Measurements from ENCODE around the gene WWTR1. TPM values are rescaled to one million over a fixed set of nuclear protein-coding genes. Genes with fewer than 3 reads are reported as not detected.

Gene WWTR1
- polyA plus RNA-seq, 5 donors, result 69.2 to 127 (median 107) TPM

DNA sequence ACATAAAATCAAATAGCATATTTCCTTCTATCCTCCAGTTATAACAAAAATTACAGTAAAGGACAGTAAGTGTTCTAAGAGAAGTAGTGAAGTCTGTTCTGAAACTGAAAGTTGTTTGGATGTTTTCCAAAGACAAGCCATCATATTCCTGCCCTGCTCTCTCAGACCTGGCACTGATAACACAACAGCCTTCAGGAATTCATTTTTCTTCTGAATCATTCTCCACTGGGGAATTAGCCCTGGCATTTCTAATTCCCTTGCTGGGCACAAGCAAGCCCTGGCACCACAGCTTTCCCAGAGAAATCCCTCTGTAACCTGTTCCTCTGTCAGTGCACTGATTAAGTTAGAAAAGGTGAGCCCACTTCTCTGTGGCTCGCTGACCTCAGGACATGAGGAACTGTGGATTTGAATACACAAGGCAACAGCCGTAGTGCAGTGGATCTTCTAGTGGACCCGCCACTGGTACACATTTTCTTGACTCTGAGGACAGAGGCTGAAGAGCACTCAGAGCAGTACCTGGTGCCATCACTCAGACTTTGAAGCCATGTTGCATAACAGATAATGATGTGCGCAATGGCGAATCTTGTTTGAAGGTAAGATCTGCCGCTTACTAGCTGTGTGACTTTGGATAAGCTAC, 61.6 kb downstream of the WWTR1 start:
- DNase-seq, result no peak

DNA sequence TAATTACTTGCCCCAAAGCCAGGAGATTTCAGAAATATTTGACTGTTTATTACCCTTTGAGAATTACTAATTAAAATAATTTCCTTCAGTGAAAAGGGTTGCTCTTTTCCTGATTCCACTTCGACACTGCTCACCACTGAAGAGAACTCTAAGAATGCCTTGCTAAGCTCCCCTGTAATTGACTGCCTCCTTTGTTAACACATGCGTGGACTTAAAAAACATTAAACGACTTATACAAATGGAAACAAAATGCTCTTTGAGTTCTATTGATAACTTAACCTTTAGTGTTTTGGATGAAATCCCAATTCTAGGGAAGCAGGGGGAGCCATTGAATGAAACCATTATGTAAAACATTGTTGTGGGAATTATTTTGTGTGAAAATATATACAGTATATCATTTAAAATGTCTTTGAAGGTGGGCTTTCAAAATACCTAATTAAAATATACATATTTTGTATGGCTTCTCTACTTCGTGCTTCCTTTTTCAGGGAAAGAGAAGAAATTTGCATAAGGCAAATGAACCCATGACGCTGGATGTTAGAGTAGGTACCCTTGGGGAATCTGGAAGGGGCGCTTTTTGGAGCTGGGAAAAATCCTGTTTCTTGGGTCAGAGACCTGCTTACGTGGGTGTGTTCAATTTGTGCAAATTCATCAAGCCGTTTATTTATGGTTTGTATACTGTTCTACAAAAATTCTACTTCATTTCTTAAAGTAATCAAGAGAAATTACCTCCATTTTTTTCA, 64.2 kb downstream of the WWTR1 start:
- no peak for DNase-seq

DNA sequence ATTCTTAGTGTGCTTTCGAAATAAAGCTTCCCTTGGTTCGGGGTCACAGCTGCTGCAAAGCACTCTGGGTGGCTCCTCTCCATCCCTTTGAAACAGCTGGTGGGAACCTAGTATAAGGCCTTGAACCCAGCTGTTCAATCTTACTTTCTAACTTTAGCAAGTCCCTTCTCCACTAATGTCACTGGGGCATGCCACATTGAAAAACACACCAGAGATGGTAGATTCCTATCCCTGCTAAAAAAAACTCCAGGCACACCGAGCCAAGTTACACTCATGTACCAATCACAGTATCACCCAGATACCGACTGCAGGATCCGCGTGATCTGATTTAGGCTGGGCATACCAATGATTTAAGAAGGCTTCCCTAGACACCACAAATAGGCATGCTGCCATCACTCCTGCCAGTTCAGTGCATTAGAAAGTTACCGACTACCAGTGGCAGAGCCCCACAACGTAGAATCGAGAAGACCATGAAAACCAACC, 65.0 kb downstream of the WWTR1 start:
- DNase-seq, result no peak

DNA sequence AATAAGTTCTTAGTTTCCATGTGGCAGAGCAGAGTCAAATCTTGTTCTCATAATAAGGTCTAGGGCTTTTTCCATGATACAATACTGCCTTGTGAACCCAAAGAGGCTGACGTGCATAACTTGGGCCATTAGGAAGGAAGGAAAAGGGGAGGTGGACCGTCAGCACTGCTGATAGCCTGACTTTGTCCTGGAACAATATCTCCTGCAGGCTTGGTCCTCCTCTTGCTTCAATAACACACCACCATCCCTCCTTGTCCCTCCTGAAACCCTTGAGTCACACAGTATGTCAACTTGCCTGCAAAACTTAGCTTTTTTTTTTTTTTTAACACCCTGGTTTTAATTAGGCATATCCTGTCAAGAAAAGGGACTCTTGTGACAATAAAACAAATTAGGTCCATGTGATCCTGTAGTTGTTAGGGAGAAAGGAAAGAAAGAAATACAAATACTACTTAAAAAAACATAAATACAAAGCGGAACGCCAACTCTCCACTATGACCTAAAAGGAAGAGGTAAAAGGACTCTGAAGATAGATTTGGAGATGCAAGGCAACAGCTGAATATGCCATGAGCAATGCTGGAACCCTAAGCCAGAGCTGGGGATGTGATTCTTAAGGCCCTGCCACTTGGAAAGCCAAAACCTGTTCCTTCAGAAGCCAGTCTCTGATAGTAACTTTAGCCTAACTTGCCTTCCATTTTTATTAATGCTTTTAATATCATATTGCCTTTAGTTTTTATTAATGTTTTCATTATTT, 67.0 kb downstream of the WWTR1 start:
- no peak for DNase-seq

DNA sequence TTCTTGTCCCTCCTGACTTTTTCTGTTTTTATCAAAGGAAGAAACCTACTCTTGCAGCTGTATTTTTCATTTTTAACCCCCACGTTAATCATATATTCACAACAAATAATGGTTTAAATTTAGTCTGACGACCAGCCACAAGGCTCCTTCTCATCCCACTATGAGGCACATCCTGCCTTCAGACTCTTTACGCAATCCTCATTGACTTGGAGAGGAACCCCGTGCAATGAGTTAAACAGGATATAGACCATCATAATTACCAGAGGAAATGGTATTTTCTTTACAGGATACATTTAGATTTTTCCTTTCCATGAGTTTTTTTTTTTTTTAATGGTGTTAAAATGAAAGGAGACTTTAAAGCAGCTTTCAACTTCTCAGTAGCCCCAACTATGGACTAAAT, 68.5 kb downstream of the WWTR1 start:
- DNase-seq, result peak in 1 of 2 donors; percentile 64

DNA sequence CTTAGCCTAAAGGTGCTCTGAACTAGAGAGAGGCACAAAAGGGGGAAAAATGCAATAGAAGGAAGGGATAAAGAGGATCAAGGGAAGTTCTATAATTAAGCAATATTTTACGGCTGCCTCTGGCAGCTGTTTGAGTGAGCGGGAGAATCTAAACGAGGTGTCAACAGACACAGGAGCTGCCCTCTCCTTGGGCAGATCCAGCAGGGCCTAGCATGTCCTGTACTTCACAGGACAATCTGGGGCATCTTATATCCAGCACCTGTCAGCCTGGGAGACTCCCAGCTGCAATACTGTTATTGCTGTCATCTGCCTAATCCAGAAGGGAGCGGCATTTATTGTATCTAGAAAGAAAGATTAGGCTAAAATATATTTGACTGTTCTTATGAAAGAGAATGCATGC, 68.9 kb downstream of the WWTR1 start:
- DNase-seq, result no peak

DNA sequence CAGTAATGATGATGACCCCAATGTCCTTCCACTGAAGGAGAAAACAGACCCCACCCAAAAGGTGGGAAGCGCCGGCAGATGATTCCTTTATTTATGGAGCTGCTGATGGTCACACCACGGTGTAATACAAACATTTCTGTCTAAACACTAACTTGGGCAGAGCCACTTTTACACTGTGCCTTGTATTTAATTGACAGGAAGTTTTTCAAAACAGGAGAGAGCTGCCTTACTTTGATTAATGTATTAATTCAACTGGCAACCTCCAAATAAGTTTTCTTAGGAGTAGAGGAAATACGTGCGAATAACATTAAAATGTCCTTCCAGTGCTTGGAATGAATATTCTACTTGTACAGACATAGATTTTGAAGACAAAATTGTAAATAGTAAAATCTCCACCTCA, 70.4 kb downstream of the WWTR1 start:
- DNase-seq, result no peak

DNA sequence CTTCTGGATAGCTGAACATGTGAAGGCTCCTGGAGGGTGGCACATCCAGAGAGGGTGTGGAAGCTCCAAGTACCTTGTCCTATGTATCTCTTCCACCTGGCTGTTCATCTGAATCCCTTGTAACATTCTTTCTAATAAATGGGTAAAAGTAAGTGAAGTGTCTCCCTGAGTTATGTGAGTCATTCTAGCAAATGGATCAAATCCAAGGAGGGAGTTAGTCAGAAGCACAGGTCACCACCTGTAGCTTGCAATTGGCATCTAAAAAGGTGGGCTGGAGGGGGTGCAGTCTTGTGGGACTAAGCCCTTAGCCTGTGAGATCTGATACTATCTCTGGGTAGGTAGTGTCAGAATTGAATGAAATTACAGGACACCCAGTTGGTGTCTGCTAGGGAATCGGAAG, 71.0 kb downstream of the WWTR1 start:
- DNase-seq, result no peak

DNA sequence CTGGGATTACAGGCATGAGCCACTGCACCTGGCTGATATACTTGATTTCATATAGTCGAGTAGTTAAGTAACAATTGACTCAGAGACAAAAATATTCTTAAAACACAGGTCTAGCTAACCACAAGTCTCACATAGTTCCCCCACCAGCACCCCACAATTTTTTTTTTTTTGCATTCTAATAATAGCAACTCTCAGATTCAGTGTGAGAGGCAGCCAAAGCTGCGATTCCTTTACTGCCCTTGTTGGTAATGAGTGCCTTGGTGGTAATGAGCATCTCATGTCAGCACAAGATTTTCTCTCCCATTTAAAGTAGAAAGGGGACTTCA, 72.5 kb downstream of the WWTR1 start:
- no peak for DNase-seq

DNA sequence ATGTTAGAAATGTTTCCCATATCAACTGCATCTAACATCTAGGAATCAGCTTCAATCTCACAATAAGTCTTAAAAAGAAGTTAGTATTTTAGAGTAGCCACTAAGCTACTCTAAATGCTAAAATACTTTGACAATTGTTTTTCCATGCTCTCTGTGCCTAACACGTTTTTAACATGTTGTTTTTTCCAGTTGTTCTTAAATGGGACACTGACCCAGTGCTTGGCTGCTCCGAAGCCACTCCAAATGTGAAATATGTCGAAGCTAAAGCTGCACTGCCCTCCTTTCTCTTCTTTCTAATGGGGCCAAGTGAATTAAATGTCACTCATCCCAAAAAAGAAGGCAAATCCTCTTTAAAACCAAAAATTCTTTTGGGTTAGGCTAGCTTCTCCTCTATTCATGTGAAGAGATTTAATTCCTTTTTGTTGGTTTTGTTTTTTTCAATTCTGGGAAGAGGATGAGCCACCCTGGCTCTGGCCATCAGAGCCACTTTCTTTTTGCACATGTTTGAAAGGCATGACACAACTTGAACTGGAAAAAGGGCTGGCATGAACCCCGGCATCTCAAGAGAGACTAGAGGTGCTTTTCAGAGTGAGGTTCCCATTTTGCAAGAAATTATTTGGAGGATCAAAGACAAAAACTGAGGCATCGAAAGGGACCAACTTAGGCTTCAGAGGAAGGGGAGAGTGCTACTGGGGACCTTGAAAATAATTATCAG, 73.7 kb downstream of the WWTR1 start:
- DNase-seq, result no peak

DNA sequence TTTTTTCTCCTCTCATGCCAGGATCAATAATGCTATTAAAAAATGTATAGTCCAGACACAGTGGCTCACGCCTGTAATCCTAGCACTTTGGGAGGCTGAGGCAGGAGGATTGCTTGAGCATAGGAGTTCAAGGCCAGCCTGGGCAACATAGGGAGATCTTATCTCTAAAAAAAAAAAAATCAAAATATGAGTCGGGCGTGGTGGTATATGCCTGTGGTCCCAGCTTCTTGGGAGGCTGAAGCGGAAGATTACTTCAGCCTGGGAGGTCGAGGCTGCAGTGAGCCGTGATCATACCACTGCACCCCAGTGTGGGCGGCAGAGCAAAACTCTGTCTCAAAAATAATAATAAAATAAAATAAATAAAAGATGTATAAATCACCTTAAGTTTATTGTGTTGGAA, 75.4 kb downstream of the WWTR1 start:
- no peak for DNase-seq

DNA sequence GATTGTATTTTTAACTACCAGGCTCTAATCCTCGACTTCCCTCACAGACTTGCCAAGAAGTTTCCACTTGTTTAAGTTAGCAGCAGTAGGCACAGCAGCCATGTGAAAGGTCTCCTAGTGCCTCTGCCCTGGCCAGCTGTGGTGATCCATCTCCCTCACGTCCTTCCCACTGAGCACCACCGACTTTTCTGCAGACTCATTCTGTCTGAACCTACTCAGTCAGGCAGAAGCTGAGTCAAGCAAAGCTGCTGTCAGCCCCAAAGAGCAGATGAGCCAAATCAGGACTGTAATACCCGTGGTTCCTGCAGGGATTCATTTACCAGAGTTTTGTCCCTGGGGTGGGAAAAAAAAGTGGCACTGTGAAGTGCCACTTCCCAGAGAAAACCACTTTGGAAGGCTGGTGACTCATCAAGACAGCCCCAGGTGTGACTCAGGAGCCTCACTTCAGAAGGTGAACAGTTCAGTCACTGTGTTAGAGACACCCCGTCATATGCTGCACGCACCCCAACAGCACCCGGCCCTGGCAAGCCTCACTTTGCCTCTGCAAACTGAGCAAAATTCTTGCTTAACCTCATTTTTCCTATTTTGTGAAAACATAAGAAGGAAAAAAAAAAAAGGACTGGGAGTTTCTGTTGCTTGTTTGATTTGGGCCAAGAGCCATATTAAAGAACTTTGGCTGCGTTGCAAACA, 76.0 kb downstream of the WWTR1 start:
- no peak for DNase-seq

DNA sequence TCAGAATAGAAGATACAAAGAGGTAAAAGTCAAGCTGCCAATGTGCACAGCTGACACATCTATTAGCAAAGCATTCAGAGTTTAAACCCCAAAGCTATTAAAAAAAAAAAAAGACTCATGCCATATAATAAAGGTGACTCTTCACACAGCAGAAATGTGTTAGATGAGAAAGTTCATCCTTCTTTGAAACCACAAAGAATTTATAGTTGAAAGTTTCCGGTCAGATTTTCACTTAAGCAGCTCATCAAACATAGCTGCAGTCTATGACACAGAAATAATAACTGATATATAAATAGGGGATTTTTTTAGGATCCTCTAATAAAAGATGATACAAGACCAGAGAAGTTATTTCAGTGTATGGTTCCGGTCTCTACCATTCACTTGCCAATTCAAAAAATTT, 76.6 kb downstream of the WWTR1 start:
- DNase-seq, result no peak

DNA sequence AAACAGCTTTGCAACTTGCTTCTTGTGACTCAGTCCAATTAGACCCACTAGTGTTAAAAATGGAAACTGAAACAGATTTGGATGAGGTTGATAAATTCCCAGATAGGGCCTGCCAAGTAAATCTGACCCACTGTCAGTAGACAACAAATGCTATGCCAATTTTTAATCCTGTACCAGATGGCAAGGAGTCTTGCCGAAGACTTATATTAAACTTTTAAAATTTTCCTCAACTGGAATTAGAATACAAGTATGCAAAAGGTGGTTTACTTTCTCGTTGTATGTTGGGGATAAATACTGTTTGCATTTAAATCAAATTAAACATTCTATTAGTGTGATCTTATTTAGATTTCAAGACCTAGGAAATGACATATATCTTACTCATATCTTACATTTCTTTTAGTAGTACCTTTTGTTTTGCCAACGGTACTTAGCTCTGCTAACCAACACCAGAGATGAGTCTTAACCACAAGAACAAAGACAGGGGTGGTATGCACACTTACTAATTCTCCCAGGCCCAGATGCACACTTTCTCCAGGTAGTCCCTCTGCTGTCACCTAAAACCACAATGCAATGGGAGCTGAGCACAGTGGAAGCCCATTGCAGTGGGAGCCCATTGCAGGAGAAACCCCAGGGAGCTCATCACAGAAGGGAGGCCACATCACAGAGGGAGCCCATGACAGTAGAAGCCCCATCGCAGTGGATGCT, 77.8 kb downstream of the WWTR1 start:
- no peak for DNase-seq

DNA sequence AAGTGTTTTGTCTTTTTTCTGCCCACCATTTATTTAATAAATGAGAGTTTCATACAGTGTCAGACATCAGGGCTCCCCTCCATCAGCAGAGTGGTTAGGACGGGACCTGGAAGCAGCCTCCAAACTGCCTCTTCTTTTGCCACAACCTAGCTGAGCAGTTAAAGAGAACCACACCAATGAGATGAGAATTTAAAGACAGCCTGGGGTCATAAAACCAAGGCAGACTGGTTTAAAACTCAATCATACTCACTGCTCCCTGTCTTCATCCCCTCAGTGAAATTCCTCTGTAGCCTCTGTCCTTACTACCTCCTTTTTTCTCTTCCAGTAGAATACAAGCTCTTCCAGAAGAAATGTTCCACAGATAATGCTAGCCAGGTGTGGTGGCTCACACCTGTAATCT, 78.7 kb downstream of the WWTR1 start:
- DNase-seq, result no peak

DNA sequence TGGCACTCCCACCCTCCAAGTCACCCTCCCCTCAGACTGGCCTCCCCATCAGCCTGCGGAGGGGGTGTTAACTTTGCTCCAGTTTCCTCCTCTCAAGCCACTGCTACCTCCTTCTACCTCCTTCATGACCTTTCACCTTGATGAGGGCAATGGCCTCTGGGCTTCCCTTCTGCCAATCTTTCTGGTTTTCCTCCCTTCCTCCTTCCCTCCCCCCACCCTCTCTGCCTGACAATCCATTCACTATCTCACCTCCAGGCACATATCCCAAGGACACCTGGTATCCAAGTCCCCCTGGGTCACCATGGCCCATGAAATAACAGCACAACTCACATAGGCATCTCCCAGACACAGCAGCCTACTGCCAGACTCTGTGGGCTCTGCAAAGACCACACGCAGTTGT, 80.0 kb downstream of the WWTR1 start:
- DNase-seq, result no peak

DNA sequence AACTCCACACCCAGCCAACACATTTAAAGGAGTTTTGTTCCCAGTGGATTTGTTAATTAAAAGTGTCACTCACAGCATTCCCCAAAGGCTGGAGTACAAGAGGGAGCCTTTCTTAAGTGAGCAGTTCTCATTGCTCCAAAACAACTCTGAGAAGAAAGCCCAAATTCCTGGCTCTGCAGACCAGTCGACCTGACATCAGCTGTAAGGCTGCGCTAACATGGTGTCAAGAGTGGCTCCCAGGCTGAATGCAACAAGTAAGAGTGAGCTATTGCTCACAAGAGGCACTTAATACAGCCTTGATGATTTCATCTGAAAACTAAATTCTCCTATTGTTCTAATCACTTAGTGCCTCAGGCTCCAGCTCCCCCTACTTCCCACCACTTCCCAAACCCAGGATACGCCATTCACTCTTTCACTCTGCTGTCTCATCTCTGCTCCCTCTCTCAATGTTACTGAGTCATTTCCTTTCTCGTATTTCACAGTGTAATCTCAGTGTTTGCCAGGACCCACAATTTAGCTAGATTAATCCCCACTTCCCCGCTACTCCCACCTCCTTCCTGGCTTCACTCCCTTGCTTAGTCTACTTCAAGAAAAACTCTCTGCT, 81.8 kb downstream of the WWTR1 start:
- peak in 1 of 2 donors; percentile 55 for DNase-seq

DNA sequence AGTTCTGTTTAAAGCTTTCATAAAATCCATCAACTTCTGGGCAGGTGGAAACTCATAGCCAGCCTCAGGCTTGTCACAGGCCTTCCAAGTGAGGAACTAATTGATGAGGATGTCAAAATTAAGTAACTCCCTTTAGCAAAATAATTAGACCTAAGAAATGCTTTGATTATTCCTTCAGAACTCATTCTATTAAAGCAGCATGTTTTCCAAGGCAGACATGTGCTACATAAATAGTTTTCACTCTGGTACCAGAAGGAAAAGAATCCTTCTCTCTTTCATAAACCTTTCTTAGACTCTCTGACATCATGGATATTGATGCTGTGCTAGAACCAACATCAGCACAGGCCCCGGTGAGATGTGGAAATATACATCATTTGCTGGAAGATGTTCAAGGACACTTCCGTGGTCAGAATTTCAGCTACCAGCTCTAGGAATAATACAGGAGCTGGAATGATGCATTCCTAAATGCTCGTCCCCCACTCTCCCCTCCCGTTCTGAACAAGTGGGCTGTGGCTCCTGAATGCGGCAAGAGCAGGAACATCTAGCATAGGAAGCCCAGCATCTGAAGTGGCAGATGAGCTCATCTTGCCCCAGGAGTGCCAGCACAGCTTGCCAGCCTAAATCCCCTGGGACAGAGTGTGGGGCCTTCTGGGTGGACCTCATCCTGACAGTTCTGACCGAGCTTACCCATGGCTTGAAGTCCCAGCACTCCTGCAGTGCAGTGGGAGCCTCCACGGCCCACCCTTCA, 82.4 kb downstream of the WWTR1 start:
- no peak for DNase-seq

DNA sequence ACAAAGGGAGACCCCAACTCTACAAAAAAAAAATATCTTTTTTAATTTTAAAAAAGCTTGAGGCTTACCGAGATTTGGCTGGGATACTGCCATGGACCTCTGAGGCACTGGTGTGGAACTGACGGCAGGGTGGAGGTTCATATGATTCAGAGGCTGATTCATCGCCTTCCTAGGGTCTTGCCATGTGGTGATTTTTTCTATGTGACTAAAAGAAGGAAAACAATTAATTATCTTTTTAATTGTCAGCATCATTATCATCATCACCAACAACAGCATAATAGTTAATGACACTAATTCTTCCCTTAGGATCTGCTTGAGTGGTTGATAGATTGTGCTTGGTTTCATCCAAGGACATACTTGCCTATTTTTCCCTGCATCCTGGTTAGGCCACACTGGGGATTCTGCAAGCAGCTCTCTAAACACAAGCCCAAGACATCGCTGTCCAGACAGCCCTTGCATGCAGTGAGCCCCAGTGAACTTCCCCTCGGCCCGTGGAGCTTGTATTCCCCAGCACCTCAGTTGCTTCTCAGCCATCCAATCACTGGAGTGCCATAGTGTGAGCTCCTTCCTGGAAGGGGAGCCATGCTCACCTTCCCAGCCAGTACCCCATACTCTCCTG, 84.9 kb downstream of the WWTR1 start:
- DNase-seq, result no peak
